H1 (cell line): ENCODE data around the gene MBNL2. TPM values are rescaled to one million over a fixed set of nuclear protein-coding genes. Genes with fewer than 3 reads are reported as not detected.

Source experiments
- CTCF ChIA-PET: fragments of 300-600 bp; sonication (Branson Sonifier 250); formaldehyde crosslinking; loops from one replicate; lab custom pipeline; 2021; ENCODE audit not compliant: partially characterized antibody; lab: Charles Lee
- POLR2A ChIA-PET: fragments of 300-600 bp; sonication (Branson Sonifier 250); formaldehyde crosslinking; loops from one replicate; lab custom pipeline; 2021; ENCODE audit warnings: inconsistent platforms; ENCODE audit not compliant: partially characterized antibody; lab: Charles Lee
- DNase-seq, 2 experiments: peaks; one replicate each; pipeline versions ENCODE4 v3.0.0 to v3.0.0-alpha.2; 2010 to 2022; ENCODE audit warnings: low spot score in 2 of 2, low read depth in 1 of 2, mixed read lengths in 1 of 2
- FAIRE-seq: peaks from 2 replicates; lab custom pipeline; 2011; peaks lifted over from hg19 to GRCh38; lab: Jason Lieb, UNC
- H2AFZ ChIP-seq: 2 replicates; pipeline ENCODE4 v1.8.1; 2012; ENCODE audit warnings: low read length, inconsistent platforms
- H2AK5ac ChIP-seq: 2 replicates; pipeline ENCODE4 v1.6.1; 2013; ENCODE audit warnings: low read depth, low read length
- H2BK120ac ChIP-seq: replicated peaks from 2 replicates; pipeline ENCODE3; 2013; ENCODE audit warnings: low read depth, low read length, inconsistent platforms
- H2BK12ac ChIP-seq: 2 replicates; pipeline ENCODE4 v1.6.1; 2013; ENCODE audit warnings: low read depth, low read length
- H2BK15ac ChIP-seq: 2 replicates; pipeline ENCODE4 v1.6.1; 2013; ENCODE audit warnings: low read length
- H2BK20ac ChIP-seq: 2 replicates; pipeline ENCODE4 v1.6.1; 2013; ENCODE audit warnings: low read length
- H2BK5ac ChIP-seq: 2 replicates; pipeline ENCODE4 v1.6.1; 2013; ENCODE audit warnings: low read depth, low read length
- H3K14ac ChIP-seq: 2 replicates; pipeline ENCODE4 v1.6.1; 2013; ENCODE audit warnings: inconsistent platforms; ENCODE audit not compliant: insufficient read length
- H3K18ac ChIP-seq: 2 replicates; pipeline ENCODE4 v1.6.1; 2013; ENCODE audit warnings: low read length; ENCODE audit errors: extremely low read depth
- H3K23ac ChIP-seq: 2 replicates; pipeline ENCODE4 v1.6.1; 2013; ENCODE audit warnings: inconsistent platforms; ENCODE audit not compliant: insufficient read length
- H3K23me2 ChIP-seq: 2 replicates; pipeline ENCODE4 v1.6.1; 2013; ENCODE audit warnings: low read depth, low read length
- H3K27ac ChIP-seq: 2 replicates; pipeline ENCODE4 v1.6.1; 2011; ENCODE audit warnings: low read depth, low read length, inconsistent platforms
- H3K27me3 ChIP-seq, 4 experiments: replicated peaks in 1 of 4; 1 replicate in 1 of 4; 2 replicates in 3 of 4; pipeline versions ENCODE4 v1.6.1 to v1.8.1; 2011 to 2013; ENCODE audit warnings: low read length in 3 of 4, mild to moderate bottlenecking in 3 of 4, inconsistent platforms in 2 of 4, mixed read lengths in 2 of 4, moderate library complexity in 1 of 4; ENCODE audit not compliant: control insufficient read depth in 3 of 4, insufficient read depth in 3 of 4; ENCODE audit errors: extremely low read depth in 1 of 4
- H3K36me3 ChIP-seq, 4 experiments: 2 replicates each; pipeline versions ENCODE4 v1.6.1 to v1.8.1; 2011 to 2013; ENCODE audit warnings: mild to moderate bottlenecking in 4 of 4, low read length in 3 of 4, moderate library complexity in 2 of 4, control low read depth in 1 of 4, inconsistent platforms in 1 of 4; ENCODE audit not compliant: insufficient read depth in 4 of 4, control insufficient read depth in 2 of 4
- H3K4ac ChIP-seq: replicated peaks from 2 replicates; pipeline ENCODE3; 2013; ENCODE audit warnings: low read length, low read depth, mixed read lengths, inconsistent platforms; ENCODE audit not compliant: insufficient read length
- H3K4me1 ChIP-seq, 4 experiments: replicated peaks in 1 of 4; 1 replicate in 1 of 4; 2 replicates in 3 of 4; pipeline versions ENCODE4 v1.6.1 to v1.8.1; 2011 to 2013; ENCODE audit warnings: low read length in 3 of 4, inconsistent platforms in 2 of 4, mixed read lengths in 1 of 4; ENCODE audit not compliant: insufficient read depth in 4 of 4, control insufficient read depth in 3 of 4
- H3K4me2 ChIP-seq, 2 experiments: 2 replicates each; pipeline versions ENCODE4 v1.6.1 to v1.8.1; 2011 to 2013; ENCODE audit warnings: low read depth in 2 of 2, low read length in 2 of 2, control low read depth in 1 of 2, inconsistent platforms in 1 of 2, mild to moderate bottlenecking in 1 of 2; ENCODE audit not compliant: insufficient read depth in 1 of 2
- H3K4me3 ChIP-seq, 4 experiments: fragments of 200-600, 300-600 bp in 1 of 4; sonication (generic), shearing (Covaris generic), sonication (Bioruptor Twin) in 1 of 4; 2 replicates each; pipeline versions ENCODE4 v1.5.1 to v1.8.1; 2011 to 2016; ENCODE audit warnings: low read length in 4 of 4, low read depth in 3 of 4, control low read depth in 2 of 4, inconsistent platforms in 2 of 4, mild to moderate bottlenecking in 2 of 4, mixed read lengths in 1 of 4, moderate library complexity in 1 of 4; ENCODE audit not compliant: insufficient read depth in 2 of 4; ENCODE audit errors: extremely low read depth in 1 of 4
- H3K56ac ChIP-seq: replicated peaks from 2 replicates; pipeline ENCODE3; 2013; ENCODE audit warnings: low read depth, mild to moderate bottlenecking, mixed read lengths, low read length, inconsistent platforms; ENCODE audit not compliant: insufficient read length
- H3K79me1 ChIP-seq: 2 replicates; pipeline ENCODE4 v1.6.1; 2013; ENCODE audit warnings: low read depth, low read length, control low read depth
- H3K79me2 ChIP-seq, 2 experiments: 2 replicates each; pipeline versions ENCODE4 v1.6.1 to v1.8.1; 2012 to 2013; ENCODE audit warnings: low read length in 2 of 2, mild to moderate bottlenecking in 2 of 2, inconsistent platforms in 1 of 2; ENCODE audit not compliant: insufficient read depth in 2 of 2, control insufficient read depth in 1 of 2
- H3K9ac ChIP-seq, 4 experiments: replicated peaks in 1 of 4; 1 replicate in 1 of 4; 2 replicates in 3 of 4; pipeline versions ENCODE4 v1.6.1 to v1.8.1; 2011 to 2013; ENCODE audit warnings: low read depth in 3 of 4, low read length in 3 of 4, control low read depth in 2 of 4, mild to moderate bottlenecking in 2 of 4, moderate library complexity in 2 of 4, inconsistent platforms in 1 of 4; ENCODE audit errors: extremely low read depth in 1 of 4
- H3K9me3 ChIP-seq, 2 experiments: 2 replicates each; pipeline versions ENCODE4 v1.6.1 to v1.8.1; 2012 to 2013; ENCODE audit warnings: mild to moderate bottlenecking in 2 of 2, moderate library complexity in 2 of 2, control low read depth in 1 of 2, inconsistent platforms in 1 of 2, low read depth in 1 of 2, low read length in 1 of 2, mixed read lengths in 1 of 2; ENCODE audit not compliant: insufficient read depth in 2 of 2
- H4K20me1 ChIP-seq, 2 experiments: replicated peaks in 1 of 2; 2 replicates each; pipeline versions ENCODE3 to v1.8.1; 2011 to 2013; ENCODE audit warnings: inconsistent platforms in 2 of 2, low read length in 2 of 2, mild to moderate bottlenecking in 1 of 2; ENCODE audit not compliant: insufficient read depth in 2 of 2, control insufficient read depth in 1 of 2
- H4K5ac ChIP-seq: 2 replicates; pipeline ENCODE4 v1.6.1; 2013; ENCODE audit warnings: low read length, low read depth, mixed read lengths, inconsistent platforms; ENCODE audit not compliant: insufficient read length
- H4K8ac ChIP-seq: 2 replicates; pipeline ENCODE4 v1.8.0; 2013; ENCODE audit warnings: mild to moderate bottlenecking, moderate library complexity, low read length, inconsistent platforms; ENCODE audit not compliant: insufficient read depth; ENCODE audit errors: extremely low read depth
- H4K91ac ChIP-seq: replicated peaks from 2 replicates; pipeline ENCODE3; 2013; ENCODE audit warnings: low read length, mixed read lengths, inconsistent platforms; ENCODE audit not compliant: insufficient read length
- BRCA1 ChIP-seq: IDR thresholded peaks from 2 replicates; pipeline ENCODE4 v1.6.1; 2012; ENCODE audit warnings: low read depth, low read length, improper control_type of control experiment
- CBX8 ChIP-seq: fragments of 300-800, 300-1000 bp; sonication (generic); IDR thresholded peaks from 2 replicates; pipeline ENCODE4 v1.7.1; 2016; ENCODE audit warnings: low read depth, low read length, borderline replicate concordance
- CEBPB ChIP-seq: IDR thresholded peaks from 2 replicates; pipeline ENCODE4 v1.6.1; 2012; ENCODE audit warnings: low read depth, low read length
- JUND ChIP-seq: IDR thresholded peaks from 2 replicates; pipeline ENCODE4 v1.6.1; 2011; ENCODE audit warnings: mild to moderate bottlenecking, improper control_type of control experiment, low read length
- NANOG ChIP-seq: IDR thresholded peaks from 2 replicates; pipeline ENCODE4 v1.6.1; 2011; ENCODE audit warnings: low read length, low read depth, mild to moderate bottlenecking, inconsistent platforms; ENCODE audit not compliant: insufficient read depth, poor library complexity, severe bottlenecking
- RFX5 ChIP-seq: IDR thresholded peaks from 2 replicates; pipeline ENCODE4 v1.6.1; 2011; ENCODE audit warnings: low read depth, low read length, improper control_type of control experiment, borderline replicate concordance
- TAF1 ChIP-seq: IDR thresholded peaks from 2 replicates; pipeline ENCODE4 v1.6.1; 2011; ENCODE audit warnings: mild to moderate bottlenecking, low read depth, low read length
- ZNF274 ChIP-seq: IDR thresholded peaks from 2 replicates; pipeline ENCODE4 v1.7.0; 2012; ENCODE audit warnings: low read length, borderline replicate concordance; ENCODE audit errors: extremely low read depth
- WGBS, 2 experiments: shearing (Covaris generic) in 1 of 2; methylation state at CpG; one replicate each; pipeline versions ENCODE4 v1.1.6 to v1.1.7; 2013 to 2015; ENCODE audit warnings: low lambda C conversion rate in 2 of 2, mixed read lengths in 2 of 2, inconsistent platforms in 1 of 2, low coverage in 1 of 2, missing lambda C conversion rate in 1 of 2; ENCODE audit not compliant: insufficient replicate concordance in 2 of 2, insufficient coverage in 1 of 2, insufficient read length in 1 of 2; ENCODE audit errors: extremely low coverage in 1 of 2, missing lambda C conversion rate in 1 of 2; 5-methylcytosine and 5-hydroxymethylcytosine counted together
- polyA plus RNA-seq, 7 experiments: library from polyadenylated mRNA; depleted of rRNA in 3 of 7; stranded (reverse) in 5 of 7; unstranded in 2 of 7; fragments of >200 nt in 5 of 7; fragments of 200-250 nt in 2 of 7; gene quantifications; 1 replicate in 5 of 7; 2 replicates in 1 of 7; 4 replicates in 1 of 7; pipeline versions ENCODE4 v1.2.1 to v1.2.3, GENCODE V29; 2011 to 2013; ENCODE audit warnings: missing spikeins in 2 of 7, mixed read lengths in 2 of 7
- total RNA-seq: library from RNA; stranded (reverse); fragmentation: NEBNext Ultra II Directional; extraction: Animal tissue kit (Norgen Biotek cat#: 25700); gene quantifications from 2 replicates; pipeline ENCODE4 v1.2.1, GENCODE V29; 2021
- TF ChIP-seq, protein P1 (sequence below), 3 experiments: IDR thresholded peaks; 1 replicate in 2 of 3; 2 replicates in 1 of 3; pipeline versions ENCODE4 v1.5.1 to v1.6.1; 2011; ENCODE audit warnings: low read length in 3 of 3, mild to moderate bottlenecking in 3 of 3, inconsistent platforms in 2 of 3, low read depth in 1 of 3, moderate library complexity in 1 of 3; ENCODE audit not compliant: insufficient read depth in 1 of 3; ENCODE audit errors: control extremely low read depth in 1 of 3
- TF ChIP-seq, protein P2 (sequence below): IDR thresholded peaks from 2 replicates; pipeline ENCODE4 v1.6.1; 2012; ENCODE audit warnings: low read length, inconsistent platforms

The MBNL2 gene
- total and polyA plus RNA-seq, 2 of the 8 experiments (the other 6 are each of a cell fraction or from before 2014, with no cell fraction given) = 1.0 to 2.6 TPM

DNA sequence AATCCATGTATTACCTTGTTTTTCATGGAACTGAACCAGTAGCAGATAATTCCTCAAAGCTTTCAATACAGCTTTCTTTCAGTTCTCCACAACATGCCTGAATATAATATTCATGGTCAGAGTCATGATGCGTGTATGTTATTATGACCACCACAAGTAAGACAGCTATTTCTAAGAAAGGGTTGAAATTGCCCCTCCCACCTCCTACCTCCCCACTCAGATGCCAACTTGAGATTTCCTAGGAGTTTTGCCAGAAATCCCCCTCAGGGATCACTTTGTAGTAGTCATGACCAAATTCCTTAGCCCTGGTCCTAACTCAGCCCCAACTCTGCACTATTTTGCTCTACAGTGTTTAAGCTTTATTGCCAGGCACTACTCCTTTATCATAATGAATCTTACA lies 141.9 kb downstream of the MBNL2 start:
- Histone ChIP-seq H3K4me2 (no peak overlapping the region), H3K9ac (no peak overlapping the region), H4K20me1 (no peaks in the 10 kb centered on the region), H2BK20ac (no peak overlapping the region), H3K27ac (no peak overlapping the region), H3K36me3 (no peaks in the 10 kb centered on the region), H4K8ac (no peak overlapping the region), H3K27me3 (no peaks in the 10 kb centered on the region), H3K4ac (no peak overlapping the region), H3K14ac (no peak overlapping the region), H4K91ac (no peak overlapping the region), H3K23ac (no peak overlapping the region), H2AFZ (no peak overlapping the region), H3K4me1 (peaks cover 0 to 5% (median 1%) of the 10 kb centered on the region in 4 experiments; a peak in 2 of 7 replicates), H3K9me3 (no peaks in the 10 kb centered on the region), H2BK120ac (no peak overlapping the region), H3K23me2 (no peaks in the 10 kb centered on the region; the same call in 1 of the 2 replicates), H2AK5ac (no peak overlapping the region), H3K4me3 (no peak overlapping the region), H2BK15ac (no peak overlapping the region), H3K79me2 (no peaks in the 10 kb centered on the region), H3K18ac (no peak overlapping the region), H3K56ac (no peak overlapping the region), H2BK5ac (no peak overlapping the region), H3K79me1 (no peaks in the 10 kb centered on the region), H4K5ac (no peak overlapping the region), H2BK12ac (no peak overlapping the region)
- FAIRE-seq (no peak), DNase-seq (no peak)
- ChIA-PET POLR2A (no interaction called here), CTCF (interaction anchor here (1.0 to 4.1 kb wide), 5 partner anchors 22 to 346 kb away, joined by 3 to 21 read pairs (median 3); no protein-coding TSS in a partner anchor)
- WGBS, 2 experiments = 85% methylated on average over 1 of the region's 1 CpG; no CpG with 5 or more reads in 1 of the 2 experiments
- TF ChIP-seq JUND = no peak
- TF ChIP-seq BRCA1 = no peak
- TF ChIP-seq RFX5 = no peak
- TF ChIP-seq NANOG = no peak
- TF ChIP-seq, protein P1, sequence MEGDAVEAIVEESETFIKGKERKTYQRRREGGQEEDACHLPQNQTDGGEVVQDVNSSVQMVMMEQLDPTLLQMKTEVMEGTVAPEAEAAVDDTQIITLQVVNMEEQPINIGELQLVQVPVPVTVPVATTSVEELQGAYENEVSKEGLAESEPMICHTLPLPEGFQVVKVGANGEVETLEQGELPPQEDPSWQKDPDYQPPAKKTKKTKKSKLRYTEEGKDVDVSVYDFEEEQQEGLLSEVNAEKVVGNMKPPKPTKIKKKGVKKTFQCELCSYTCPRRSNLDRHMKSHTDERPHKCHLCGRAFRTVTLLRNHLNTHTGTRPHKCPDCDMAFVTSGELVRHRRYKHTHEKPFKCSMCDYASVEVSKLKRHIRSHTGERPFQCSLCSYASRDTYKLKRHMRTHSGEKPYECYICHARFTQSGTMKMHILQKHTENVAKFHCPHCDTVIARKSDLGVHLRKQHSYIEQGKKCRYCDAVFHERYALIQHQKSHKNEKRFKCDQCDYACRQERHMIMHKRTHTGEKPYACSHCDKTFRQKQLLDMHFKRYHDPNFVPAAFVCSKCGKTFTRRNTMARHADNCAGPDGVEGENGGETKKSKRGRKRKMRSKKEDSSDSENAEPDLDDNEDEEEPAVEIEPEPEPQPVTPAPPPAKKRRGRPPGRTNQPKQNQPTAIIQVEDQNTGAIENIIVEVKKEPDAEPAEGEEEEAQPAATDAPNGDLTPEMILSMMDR (IDR thresholded peaks at IDR 0.05; ENCODE audit: control extremely low read depth in 1 of 3, insufficient read depth in 1 of 3, low read depth in 1 of 3, low read length in 3 of 3) = no peak
- no peak for TF ChIP-seq ZNF274
- TF ChIP-seq, protein P2, sequence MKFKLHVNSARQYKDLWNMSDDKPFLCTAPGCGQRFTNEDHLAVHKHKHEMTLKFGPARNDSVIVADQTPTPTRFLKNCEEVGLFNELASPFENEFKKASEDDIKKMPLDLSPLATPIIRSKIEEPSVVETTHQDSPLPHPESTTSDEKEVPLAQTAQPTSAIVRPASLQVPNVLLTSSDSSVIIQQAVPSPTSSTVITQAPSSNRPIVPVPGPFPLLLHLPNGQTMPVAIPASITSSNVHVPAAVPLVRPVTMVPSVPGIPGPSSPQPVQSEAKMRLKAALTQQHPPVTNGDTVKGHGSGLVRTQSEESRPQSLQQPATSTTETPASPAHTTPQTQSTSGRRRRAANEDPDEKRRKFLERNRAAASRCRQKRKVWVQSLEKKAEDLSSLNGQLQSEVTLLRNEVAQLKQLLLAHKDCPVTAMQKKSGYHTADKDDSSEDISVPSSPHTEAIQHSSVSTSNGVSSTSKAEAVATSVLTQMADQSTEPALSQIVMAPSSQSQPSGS = no peak
- TF ChIP-seq CEBPB = no peak
- TF ChIP-seq CBX8 = no peak
- no peak for TF ChIP-seq TAF1
